ENCODE data around the gene VSNL1.

The VSNL1 gene

GRCh38 chr2:17591846-17592245 is 51.4 kb downstream of the VSNL1 start:
- ChIA-PET POLR2A (no interaction called here), CTCF (no interaction called here)
- Histone ChIP-seq H3K27ac (ENCODE audit: extremely low read depth, low read depth, low read length) (no peak overlapping the region), H3K36me3 (ENCODE audit: control insufficient read depth in 2 of 2, insufficient read depth in 1 of 2, low read length in 2 of 2) (no peaks in the 10 kb centered on the region), H3K4me3 (ENCODE audit: low read depth, low read length) (no peak overlapping the region), H3K9me3 (ENCODE audit: control insufficient read depth, insufficient read depth, low read depth, low read length) (no peaks in the 10 kb centered on the region), H3K4me1 (ENCODE audit: control insufficient read depth, insufficient read depth, low read length) (no peaks in the 10 kb centered on the region)
- no peak for TF ChIP-seq ZEB2 (tag by site-specific recombination; IDR thresholded peaks at IDR 0.05)
- TF ChIP-seq ZNF658 (tag by site-specific recombination; IDR thresholded peaks at IDR 0.05): no peak
- no peak for TF ChIP-seq ZBTB48 (tag by site-specific recombination; IDR thresholded peaks at IDR 0.05)
- TF ChIP-seq GLIS1 (tag by site-specific recombination; IDR thresholded peaks at IDR 0.05): no peak
- TF ChIP-seq ZFP69B (tag by site-specific recombination; IDR thresholded peaks at IDR 0.05): no peak
- no peak for TF ChIP-seq ZNF596 (tag by site-specific recombination; IDR thresholded peaks at IDR 0.05)
- TF ChIP-seq ZBTB26 (tag by site-specific recombination; optimal IDR thresholded peaks at IDR 0.05): no peak
- TF ChIP-seq, protein P1, sequence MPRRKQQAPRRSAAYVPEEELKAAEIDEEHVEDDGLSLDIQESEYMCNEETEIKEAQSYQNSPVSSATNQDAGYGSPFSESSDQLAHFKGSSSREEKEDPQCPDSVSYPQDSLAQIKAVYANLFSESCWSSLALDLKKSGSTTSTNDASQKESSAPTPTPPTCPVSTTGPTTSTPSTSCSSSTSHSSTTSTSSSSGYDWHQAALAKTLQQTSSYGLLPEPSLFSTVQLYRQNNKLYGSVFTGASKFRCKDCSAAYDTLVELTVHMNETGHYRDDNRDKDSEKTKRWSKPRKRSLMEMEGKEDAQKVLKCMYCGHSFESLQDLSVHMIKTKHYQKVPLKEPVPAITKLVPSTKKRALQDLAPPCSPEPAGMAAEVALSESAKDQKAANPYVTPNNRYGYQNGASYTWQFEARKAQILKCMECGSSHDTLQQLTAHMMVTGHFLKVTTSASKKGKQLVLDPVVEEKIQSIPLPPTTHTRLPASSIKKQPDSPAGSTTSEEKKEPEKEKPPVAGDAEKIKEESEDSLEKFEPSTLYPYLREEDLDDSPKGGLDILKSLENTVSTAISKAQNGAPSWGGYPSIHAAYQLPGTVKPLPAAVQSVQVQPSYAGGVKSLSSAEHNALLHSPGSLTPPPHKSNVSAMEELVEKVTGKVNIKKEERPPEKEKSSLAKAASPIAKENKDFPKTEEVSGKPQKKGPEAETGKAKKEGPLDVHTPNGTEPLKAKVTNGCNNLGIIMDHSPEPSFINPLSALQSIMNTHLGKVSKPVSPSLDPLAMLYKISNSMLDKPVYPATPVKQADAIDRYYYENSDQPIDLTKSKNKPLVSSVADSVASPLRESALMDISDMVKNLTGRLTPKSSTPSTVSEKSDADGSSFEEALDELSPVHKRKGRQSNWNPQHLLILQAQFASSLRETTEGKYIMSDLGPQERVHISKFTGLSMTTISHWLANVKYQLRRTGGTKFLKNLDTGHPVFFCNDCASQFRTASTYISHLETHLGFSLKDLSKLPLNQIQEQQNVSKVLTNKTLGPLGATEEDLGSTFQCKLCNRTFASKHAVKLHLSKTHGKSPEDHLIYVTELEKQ (tag by site-specific recombination; IDR thresholded peaks at IDR 0.05; ENCODE audit: borderline replicate concordance): no peak
- no peak for TF ChIP-seq ZNF24 (tag by site-specific recombination; IDR thresholded peaks at IDR 0.05)
- TF ChIP-seq GLIS2 (tag by site-specific recombination; IDR thresholded peaks at IDR 0.05): no peak
- no peak for TF ChIP-seq HOXC10 (CRISPR knock-in tag; IDR thresholded peaks at IDR 0.05)
- TF ChIP-seq MYNN (tag by site-specific recombination; IDR thresholded peaks at IDR 0.05; ENCODE audit: borderline replicate concordance): no peak
- no peak for TF ChIP-seq ZNF514 (tag by site-specific recombination; IDR thresholded peaks at IDR 0.05)

DNA sequence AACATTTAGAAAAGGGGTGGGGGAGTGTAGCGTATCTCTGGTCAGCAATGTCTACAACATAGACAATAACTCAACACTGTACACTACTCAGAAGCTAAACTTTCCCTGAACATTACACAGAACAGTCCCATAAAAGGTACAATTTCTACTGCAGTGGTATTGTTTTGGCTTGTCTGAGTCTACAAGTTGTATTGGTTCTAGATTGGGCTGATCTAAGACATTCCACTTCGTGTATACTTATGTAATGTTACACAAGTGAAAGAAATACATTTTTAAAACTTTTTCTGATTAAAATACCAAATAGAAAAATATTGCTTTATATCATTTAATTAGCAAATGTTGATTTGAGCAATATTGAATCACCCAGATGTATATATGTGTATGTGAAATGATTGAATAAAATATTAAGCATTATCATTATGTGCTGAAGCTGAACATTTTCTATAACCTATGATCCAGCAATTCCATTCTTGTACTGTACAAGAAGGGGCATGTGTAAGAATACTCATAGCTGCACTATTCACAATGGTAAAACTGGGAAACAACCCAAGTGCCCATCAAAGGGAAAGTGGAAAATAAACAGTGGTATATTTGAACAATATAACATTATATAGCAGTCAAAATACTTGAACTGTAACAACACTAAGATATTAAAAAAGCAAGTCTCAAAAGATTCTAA is 52.4 kb downstream of the VSNL1 start:
- Histone ChIP-seq H3K27ac (ENCODE audit: extremely low read depth, low read depth, low read length) (no peak overlapping the region), H3K4me1 (ENCODE audit: control insufficient read depth, insufficient read depth, low read length) (no peaks in the 10 kb centered on the region)
- CTCF ChIA-PET: interaction anchor here (0.6 to 0.7 kb wide), 2 partner anchors 53 to 207 kb away, joined by 3 read pairs; no protein-coding TSS in a partner anchor

More for the DNA sequence above, 52.4 kb downstream of the VSNL1 start:
- POLR2A ChIA-PET: no interaction called here
- no peaks in the 10 kb centered on the region for H3K36me3 ChIP-seq (ENCODE audit: control insufficient read depth in 2 of 2, insufficient read depth in 1 of 2, low read length in 2 of 2)
- TF ChIP-seq OSR2 (tag by site-specific recombination; IDR thresholded peaks at IDR 0.05) (no peak), ZNF394 (tag by site-specific recombination; IDR thresholded peaks at IDR 0.05; ENCODE audit: borderline replicate concordance) (no peak), ZBTB44 (tag by site-specific recombination; IDR thresholded peaks at IDR 0.05) (no peak), ZNF518A (tag by site-specific recombination; conservative IDR thresholded peaks at IDR 0.05; ENCODE audit: low read depth) (no peak), ZEB2 (tag by site-specific recombination; IDR thresholded peaks at IDR 0.05) (no peak), ZBTB1 (tag by site-specific recombination; IDR thresholded peaks at IDR 0.05) (no peak)
- H3K4me3 ChIP-seq (ENCODE audit: low read depth, low read length): no peak overlapping the region
- H3K9me3 ChIP-seq (ENCODE audit: control insufficient read depth, insufficient read depth, low read depth, low read length): no peaks in the 10 kb centered on the region

All from HEK293 (cell line).